GM06990 (cell line): ENCODE measurements around the gene PCDHGB5.

Experiments
- DNase-seq: peaks from one replicate; pipeline ENCODE4 v3.0.0-alpha.2; 2011; ENCODE audit not compliant: insufficient read length; ENCODE audit errors: extremely low read depth
- H3K27me3 ChIP-seq: replicated peaks from 2 replicates; pipeline ENCODE4 v1.6.0; 2011; ENCODE audit warnings: low read length; ENCODE audit not compliant: control insufficient read depth, insufficient read depth
- H3K36me3 ChIP-seq: 2 replicates; pipeline ENCODE4 v1.5.1; 2011; ENCODE audit warnings: low read length; ENCODE audit not compliant: control insufficient read depth, insufficient read depth
- H3K4me3 ChIP-seq: replicated peaks from 2 replicates; pipeline ENCODE4 v1.5.1; 2011; ENCODE audit warnings: low read depth, mild to moderate bottlenecking, control low read depth, low read length
- CTCF ChIP-seq: IDR thresholded peaks from 2 replicates; pipeline ENCODE4 v1.5.1; 2011; ENCODE audit warnings: low read length, control low read depth, mild to moderate bottlenecking, inconsistent platforms; ENCODE audit not compliant: insufficient read depth, poor library complexity, severe bottlenecking

The PCDHGB5 gene

GRCh38 chr5:141356133-141356532 lies 41.6 kb upstream of the PCDHGB5 start:
- Histone ChIP-seq H3K36me3 (no peaks in the 10 kb centered on the region), H3K4me3 (no peak overlapping the region), H3K27me3 (no peaks in the 10 kb centered on the region)
- no peak for TF ChIP-seq CTCF
- DNase-seq, result no peak

- no peak for DNase-seq
- no peaks in the 10 kb centered on the region for H3K36me3 ChIP-seq
- H3K27me3 ChIP-seq, result no peaks in the 10 kb centered on the region
- H3K4me3 ChIP-seq, result no peak overlapping the region
- no peak for TF ChIP-seq CTCF
Observed at GRCh38 chr5:141356950-141357349, 40.8 kb upstream of the PCDHGB5 start.

- Histone ChIP-seq H3K4me3 (peak within 1 kb of the TSS; percentile 77), H3K36me3 (no peaks in the 10 kb centered on the region), H3K27me3 (no peaks in the 10 kb centered on the region)
- TF ChIP-seq CTCF, result peak; percentile 80
- DNase-seq, result peak; percentile 41
Observed at GRCh38 chr5:141359790-141360426, 37.8 kb upstream of the PCDHGB5 start, which contains the start of gene PCDHGB2. TSS of gene PCDHGB2 (plus strand) at chr5:141359994. CDS start at chr5:141360136, 142 bp downstream.

- H3K36me3 ChIP-seq, result no peaks in the 10 kb centered on the region
- no peaks in the 10 kb centered on the region for H3K27me3 ChIP-seq
- peak overlapping the region; percentile 77 for H3K4me3 ChIP-seq
- no peak for TF ChIP-seq CTCF
- DNase-seq, result no peak
Observed at GRCh38 chr5:141360685-141361084, 37.1 kb upstream of the PCDHGB5 start.

- Histone ChIP-seq H3K36me3 (no peaks in the 10 kb centered on the region), H3K27me3 (no peaks in the 10 kb centered on the region), H3K4me3 (no peak overlapping the region)
- TF ChIP-seq CTCF, result no peak
- DNase-seq, result no peak
Observed at GRCh38 chr5:141362719-141363118, 35.0 kb upstream of the PCDHGB5 start.
